Activated CD4-positive, alpha-beta T cell treated with anti-CD3 and anti-CD28 coated beads, Interleukin-2, amount 50 U/mL, for 4 hours (primary cell): ENCODE results near the gene STOM.

Experiments used
- DNase-seq, 2 experiments: peaks; one replicate each; pipeline ENCODE4 v3.0.0-alpha.2; 2020

STOM gene

GRCh38 chr9:121344184-121344583, 25.9 kb downstream of the STOM start:
- no peak for DNase-seq

DNA sequence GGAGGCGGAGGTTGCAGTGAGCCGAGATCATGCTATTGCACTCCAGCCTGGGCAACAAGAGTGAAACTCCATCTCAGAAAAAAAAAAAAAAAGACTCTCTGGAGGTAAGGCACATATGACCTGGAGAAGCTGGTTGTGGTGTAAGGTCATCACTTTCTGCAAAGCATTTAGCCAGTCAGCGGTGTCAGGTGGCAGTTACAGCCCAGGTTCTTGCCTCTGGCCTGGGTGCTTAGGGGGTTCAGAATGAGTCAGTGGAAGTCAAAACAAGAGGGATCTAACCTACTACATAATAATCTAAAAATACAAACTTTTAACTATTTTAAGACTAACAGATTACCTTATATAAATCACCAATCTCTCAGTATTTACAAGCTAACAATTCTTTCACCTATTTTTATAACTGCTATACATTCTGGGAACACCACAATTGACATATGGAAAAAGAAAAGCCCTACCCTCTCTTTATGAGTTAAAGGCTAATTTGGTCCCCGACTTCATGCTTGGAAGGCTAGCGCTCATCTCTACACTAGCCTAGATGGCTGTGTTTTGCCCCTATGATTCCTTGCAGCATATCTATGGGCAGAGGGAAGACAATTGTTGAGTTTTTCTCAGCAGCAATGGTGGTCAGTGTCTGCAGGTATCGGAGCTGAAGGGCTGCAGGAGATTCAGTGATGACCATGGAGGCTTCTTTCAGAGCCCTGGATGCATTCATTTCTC, 29.2 kb downstream of the STOM start:
- DNase-seq, result no peak

DNA sequence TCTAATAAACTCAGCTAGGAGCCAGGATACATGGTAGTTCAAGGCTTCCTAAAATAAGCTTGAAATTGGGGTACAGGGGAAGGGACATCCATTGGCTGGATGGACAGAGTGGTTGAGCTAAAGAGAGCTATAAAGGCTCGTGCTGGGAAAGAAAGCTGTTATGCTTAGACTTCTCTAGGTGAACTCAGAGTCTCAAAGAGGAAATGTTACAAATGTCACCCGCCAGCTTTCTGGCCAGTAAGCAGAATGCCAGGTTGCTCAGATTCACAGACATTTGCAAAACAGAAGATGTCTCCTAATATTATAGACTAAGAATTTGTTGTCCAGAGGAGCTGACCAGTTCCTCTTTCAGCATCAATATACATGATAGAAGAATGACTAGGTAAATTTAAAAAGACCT, 30.6 kb downstream of the STOM start:
- no peak for DNase-seq

- no peak for DNase-seq
Measured at GRCh38 chr9:121336665-121337064, 33.4 kb downstream of the STOM start.

- DNase-seq, result no peak
Measured at GRCh38 chr9:121333950-121334773, 35.9 kb downstream of the STOM start.

- no peak for DNase-seq
Measured at GRCh38 chr9:121331992-121332685, 37.9 kb downstream of the STOM start.

DNA sequence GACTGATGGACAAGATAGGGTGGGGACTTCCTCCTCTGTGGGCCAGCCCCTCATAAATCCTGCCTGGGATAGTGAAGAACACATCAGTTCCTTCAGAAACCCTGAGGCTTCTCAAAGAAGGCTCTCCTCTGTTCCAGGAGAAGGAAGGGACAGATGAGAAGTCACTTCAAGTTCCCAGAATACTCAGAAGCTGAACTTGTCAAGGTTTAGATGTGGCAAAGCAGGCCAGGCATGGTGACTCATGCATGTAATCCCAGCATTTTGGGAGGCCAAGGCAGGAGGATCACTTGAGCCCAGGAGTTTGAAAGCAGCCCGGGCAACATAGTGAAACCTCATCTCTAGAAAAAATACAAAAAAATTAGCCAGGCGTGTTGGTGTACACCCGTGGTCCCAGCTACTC, 38.5 kb downstream of the STOM start:
- no peak for DNase-seq

GRCh38 chr9:121328876-121329681, 41.0 kb downstream of the STOM start:
- DNase-seq, result no peak

GRCh38 chr9:121328476-121328875, 41.6 kb downstream of the STOM start:
- no peak for DNase-seq

- no peak for DNase-seq
Measured at GRCh38 chr9:121326901-121327613, 43.0 kb downstream of the STOM start.

GRCh38 chr9:121326130-121326838, 43.8 kb downstream of the STOM start:
- no peak for DNase-seq

DNA sequence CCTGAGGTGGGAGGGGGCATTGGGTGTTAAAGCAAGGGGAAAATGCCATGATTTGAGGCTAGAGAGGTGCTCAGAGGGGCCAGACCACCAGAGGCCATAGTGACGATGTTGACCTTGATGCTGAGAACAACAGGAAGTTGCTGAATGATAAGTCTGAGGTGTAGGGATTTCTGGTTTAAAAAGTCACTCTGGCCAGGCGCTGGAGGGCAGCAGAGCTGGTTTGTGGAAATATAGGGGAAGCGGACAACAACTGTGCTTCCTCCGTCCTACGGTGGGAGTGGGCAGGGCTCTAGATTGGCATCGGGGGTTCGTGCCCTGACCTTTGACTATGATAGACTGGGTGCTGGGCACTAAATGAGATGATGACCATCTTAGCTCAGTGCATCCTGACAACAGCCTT, 44.7 kb downstream of the STOM start:
- DNase-seq, result no peak

DNA sequence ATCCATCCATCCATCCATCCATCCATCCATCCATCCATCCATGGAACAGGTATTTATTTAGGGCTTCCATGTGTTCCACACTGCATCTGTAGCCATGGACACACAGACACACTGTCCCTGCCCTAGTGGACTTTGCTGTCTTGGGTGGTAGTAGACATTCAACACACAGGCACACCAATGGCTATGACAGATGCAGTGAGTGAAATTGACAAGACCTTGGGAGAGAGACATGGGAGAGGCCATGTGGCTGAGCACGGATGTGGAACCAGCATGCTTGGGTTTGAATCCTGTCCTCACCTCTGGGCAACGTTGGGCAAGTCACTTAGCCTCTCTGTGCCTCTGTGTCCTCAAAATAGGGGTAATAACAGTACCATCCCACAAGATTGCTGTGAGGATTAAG, 45.3 kb downstream of the STOM start:
- no peak for DNase-seq

DNA sequence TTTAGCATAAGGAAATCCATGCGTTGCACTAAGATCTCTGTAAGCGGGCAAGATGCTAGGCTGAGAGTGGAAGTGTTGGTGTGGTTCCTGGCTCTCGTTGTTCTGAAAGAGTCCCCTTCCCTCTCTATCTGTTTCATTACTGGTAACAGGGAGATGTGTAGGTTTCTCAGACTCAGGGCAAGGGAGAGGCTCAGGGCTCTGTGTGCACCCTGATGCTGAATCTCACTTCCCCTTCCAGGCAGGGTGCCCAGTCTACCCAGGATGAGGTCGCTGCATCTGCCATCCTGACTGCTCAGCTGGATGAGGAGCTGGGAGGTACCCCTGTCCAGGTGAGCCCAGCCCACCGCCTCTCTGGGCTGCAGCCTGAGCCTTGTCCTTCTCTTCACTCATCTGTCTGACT, 45.7 kb downstream of the STOM start:
- no peak for DNase-seq

GRCh38 chr9:121323449-121324151, 46.5 kb downstream of the STOM start:
- no peak for DNase-seq

GRCh38 chr9:121322737-121323448, 47.2 kb downstream of the STOM start:
- DNase-seq, result no peak

- DNase-seq, result no peak
Measured at GRCh38 chr9:121322037-121322736, 47.9 kb downstream of the STOM start.

GRCh38 chr9:121321016-121321503, 49.0 kb downstream of the STOM start:
- no peak for DNase-seq

DNA sequence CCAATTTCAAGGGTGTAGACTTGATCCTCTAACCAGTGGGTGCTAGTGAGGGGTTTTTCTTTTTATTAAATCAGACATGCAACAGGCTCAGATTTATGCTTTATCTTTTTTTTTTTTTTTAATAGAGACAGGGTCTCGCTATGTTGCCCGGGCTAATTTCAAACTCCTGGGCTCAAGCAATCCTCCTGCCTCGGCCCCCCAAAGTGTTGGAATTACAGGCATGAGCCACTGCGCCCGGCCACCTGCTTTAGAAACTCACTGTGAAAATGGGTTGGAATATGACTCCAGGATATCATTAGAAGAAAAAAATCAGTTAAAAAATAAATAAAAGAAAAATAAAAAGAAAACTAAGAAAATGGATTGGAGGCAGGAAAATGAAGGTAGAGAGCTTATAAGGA, 50.7 kb downstream of the STOM start:
- no peak for DNase-seq
